T1000 (cell line): ENCODE data around the gene NELFE.
"Not testable (repeated sequence)": the region's sequence is repeated elsewhere in the genome, so short reads cannot be mapped to it uniquely, and the experiment has no call there.

Experiments
- DNase-seq: peaks from one replicate; lab custom pipeline; 2025; ENCODE audit warnings: mixed read lengths; lab: John Stamatoyannopoulos, UW

Gene NELFE

DNA sequence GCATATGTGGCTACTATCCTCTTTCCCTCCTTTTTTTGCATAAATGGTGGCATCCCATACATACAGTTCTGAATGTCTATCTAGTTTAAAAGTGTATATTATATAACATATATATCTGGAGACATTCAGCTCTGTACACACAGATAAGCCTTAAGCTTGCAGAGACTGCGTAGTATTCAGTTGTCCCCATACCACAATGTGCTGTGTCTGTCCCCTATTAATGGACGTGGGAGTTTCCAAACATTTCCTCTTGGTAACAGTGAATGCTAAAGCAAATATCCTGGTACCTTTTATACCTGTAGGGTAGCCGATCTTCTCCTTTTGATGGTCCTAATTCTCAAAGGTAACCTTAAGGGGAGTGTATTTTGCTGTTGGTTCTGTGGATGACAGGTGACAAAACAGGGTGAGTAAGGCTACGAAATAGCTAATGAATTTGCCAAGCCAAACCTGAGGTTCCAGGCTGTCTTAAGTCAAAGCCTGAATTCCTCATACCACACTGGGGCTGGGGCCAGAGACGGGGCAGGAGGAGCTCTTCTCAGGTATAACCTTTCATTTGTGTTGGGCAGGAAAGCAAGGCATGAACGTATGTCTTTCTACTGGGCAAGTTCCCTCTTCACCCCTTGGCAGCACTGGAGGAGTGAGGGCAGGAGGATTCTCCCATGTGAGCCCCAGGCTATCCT, 39.0 kb downstream of the NELFE start:
- DNase-seq = no peak

DNA sequence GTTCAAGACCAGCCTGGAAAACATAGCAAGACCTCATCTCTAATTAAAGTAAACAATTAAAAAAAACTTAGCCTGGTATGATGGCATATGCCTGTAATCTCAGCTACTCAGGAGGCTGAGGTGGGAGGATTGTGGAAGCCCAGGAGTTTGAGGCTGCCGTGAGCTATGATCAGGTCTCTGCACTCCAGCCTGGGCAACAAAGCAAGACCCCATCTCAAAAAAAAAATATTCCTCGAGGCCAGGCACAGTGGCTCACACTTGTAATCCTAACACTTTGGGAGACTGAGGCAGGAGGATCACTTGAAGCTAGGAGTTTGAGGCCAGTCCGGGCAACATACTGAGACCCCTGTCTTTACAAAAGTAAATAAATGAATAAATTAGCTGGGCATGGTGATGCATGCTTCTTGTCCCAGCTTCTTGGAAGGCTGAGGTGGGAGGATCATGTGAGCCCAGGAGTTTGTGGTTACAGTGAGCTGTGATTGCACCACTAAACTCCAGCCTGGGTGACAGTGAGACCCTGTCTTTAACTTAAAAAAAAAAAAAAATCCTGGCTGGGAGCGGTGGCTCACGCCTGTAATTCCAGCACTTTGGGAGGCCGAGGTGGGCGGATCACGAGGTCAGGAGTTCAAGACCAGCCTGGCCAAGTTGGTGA, 40.6 kb downstream of the NELFE start:
- no peak for DNase-seq

DNA sequence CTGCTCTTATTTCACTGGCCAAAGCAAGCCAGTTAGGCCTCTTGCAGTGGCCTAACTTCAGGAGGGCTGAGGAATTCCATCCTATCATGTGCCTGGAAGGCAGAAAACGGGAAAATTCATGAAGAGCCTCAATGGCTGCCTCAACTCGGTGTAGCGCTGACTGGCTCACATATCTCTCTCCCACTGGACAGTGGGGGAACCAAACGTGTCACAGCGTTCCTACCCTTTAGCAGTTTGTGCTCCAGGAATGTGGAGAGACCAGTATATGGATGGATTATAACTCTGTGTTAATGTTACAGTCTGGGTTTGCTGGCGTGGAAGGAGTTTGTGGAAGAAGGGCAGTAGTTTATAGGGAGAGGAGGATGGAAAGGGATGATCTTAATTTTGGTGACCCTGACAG, 43.0 kb downstream of the NELFE start:
- DNase-seq = no peak

DNA sequence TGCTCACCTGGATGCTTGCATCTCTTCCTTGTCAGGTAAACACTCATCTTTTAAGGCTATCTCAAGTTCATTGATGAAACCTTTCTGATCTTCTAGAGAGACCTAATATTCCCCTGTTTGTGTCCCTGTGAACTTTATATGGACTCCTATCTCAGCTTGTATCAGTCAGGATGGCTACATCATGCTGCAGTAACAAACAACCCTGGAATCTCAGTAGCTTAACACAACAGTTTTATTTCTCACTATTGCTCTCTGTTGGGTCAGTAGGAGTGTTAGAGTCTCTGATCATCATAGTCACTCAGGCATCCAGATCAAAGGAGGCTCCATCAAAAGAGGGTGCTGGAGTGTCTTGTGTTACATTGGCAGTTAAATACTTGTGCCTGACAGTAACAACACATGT, 43.4 kb downstream of the NELFE start:
- no peak for DNase-seq

DNA sequence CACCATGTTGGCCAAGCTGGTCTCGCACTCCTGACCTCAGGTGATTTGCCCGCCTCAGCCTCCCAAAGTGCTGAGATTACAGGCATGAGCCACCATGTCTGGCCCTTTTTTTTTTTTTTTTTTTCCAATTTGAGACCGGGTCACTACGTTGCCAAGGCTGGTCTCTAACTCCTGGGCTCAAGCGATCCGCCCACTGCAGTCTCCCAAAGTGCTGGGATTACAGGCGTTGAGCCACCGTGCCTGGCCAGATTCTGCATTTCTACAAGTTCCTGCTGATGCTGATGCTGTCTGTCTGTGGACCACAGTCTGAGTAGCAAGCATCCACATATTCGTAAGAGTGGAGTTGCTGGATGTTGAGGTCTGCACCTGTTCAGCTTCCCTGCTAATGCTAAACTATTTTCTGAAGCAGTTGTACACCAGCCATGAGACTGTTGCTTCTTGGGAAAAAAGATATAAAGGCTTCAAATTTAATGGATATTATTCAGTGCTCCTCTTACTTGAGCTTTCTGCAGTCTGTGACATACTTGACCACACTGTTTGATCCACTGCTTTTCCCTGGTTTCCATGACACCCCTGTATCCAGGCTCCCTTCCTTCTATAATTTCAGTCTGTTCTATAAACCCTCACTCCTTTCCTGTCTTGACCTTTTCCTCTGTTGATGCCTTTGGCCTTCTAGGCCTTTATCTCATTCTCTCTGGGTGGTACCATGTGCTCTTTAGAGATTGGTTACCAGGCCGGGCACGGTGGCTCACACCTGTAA, 46.8 kb downstream of the NELFE start:
- DNase-seq = no peak

DNA sequence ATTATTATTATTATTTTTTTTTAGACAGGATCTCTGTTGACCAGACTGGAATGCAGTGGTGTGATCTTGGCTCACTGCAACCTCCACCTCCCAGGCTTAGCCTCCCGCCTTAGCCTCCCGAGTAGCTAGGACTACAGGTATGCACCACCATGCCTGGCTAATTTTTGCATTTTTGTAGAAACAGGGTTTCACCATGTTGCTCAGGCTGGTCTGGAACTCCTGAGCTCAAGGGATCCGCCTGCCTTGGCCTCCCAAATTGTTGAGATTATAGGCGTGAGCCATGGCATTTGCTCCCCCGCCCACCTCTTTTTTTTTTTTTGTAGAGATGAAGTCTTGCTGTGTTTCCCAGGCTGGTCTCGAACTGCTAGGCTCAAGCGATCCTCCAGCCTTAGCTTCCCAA, 49.5 kb downstream of the NELFE start:
- not testable (repeated sequence) for DNase-seq

DNA sequence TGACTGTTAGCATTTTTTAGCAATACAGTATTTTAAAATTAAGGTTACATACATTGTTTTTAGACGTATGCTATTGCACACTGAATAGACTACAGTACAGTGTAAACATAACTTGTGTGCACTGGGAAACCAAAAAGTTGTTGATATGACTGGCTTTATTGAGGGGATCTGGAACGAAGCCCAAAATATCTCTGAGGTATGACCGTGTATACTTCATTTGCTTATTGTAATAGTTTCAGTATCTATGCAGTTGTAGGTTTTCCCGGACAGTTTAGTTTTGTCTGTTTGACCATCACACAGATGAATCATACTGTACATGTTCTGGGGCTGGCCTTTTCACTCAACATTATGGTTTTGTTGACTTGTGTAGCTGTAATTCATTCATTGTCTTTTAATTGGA, 50.0 kb downstream of the NELFE start:
- no peak for DNase-seq

DNA sequence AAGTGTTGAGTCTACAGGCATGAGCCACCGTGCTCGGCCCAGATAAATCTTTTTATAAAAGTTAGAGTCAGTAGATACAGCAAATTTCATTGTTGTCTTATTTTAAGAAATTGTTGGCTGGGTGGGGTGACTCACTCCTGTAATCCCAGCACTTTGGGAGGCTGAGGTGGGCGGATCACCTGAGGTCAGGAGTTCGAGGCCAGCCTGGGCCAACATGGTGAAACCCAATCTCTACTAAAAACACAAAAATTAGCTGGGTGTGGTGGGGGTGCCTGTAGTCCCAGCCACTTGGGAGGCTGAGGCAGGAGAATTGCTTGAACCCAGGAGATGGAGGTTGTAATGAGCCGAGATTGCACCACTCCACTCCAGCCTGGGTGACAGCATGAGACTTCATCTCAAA, 50.5 kb downstream of the NELFE start:
- not testable (repeated sequence) for DNase-seq

DNA sequence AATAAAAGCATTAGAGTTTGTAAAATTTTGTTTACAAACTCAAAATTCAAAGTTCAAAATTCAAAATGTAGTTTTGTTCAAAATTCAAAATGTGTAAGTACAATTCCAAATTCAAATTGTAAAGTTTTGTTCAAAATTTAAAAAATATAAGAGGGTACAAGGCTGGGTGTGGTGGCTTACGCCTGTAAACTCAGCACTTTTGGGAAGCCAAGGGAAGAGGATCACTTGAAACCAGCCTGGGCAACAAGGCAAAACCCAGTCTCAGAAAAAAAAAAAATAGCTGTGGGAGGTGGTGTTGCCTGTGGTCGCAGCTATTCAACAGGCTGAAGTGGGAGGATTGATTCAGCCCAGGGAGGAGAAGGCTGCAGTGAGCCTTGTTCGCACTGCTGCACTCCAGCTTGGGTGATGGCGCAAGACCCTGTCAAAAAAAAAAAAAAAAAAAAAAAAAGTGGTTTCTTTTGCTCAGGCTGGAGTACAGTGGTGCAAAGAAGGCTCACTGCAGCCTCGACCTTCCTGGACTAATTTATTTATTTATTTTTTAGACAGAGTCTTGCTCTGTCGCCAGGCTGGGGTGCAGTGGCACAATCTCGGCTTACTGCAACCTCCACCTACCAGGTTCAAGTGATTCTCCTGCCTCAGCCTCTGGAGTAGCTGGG, 51.5 kb downstream of the NELFE start:
- no peak for DNase-seq

DNA sequence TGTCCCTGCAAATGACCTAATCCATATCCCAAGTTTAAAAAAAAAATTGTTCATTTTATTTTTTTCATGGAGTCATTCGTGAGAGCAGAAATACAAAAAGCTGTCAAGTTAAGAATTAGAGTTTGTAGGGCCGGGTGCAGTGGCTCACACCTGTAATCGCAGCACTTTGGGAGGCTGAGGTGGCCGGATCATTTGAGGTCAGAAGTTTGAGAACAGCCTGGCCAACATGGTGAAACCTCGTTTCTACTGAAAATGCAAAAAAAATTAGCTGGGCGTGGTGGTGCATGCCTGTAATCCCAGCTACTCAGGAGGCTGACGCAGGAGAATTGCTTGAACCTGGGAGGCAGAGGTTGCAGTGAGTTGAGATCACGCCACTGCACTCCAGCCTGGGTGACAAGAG, 52.0 kb downstream of the NELFE start:
- not testable (repeated sequence) for DNase-seq

DNA sequence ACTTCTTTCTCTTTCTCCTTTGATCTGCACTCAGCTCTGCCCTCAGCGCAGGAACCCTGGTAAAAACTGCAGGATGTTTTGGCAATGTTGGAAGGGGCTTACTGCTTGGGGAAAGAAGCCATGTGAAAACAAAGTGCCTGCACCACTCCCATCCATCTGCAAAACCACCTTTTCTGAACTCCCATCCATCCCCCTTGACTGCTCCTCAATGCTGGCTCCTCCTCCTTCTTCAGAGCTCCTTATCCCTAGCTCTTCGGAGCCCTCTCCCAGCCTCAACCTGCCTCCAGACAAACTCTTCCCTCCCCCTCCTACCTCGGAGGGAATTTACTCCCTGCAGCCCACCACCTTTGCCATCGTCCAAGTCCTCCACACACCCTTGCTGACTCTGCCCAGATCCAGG, 52.6 kb downstream of the NELFE start:
- no peak for DNase-seq

DNA sequence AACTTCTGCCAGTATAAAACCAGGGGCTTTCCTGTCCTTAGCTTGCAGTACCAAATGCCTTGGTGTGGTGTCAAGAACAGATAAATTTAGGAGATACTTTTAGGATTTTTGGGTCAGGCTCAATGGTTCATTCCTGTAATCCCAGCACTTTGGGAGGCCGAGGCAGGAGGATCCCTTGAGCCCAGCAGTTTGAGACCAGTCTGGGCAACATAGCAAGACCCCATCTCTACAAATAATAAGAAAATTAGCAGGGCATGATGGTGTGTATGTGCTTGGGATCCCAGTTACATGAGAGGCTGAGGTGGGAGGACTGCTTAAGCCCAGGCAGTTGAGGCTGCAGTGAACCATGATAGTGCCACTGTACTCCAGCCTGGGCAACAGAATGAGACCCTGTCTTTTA, 53.7 kb downstream of the NELFE start:
- DNase-seq = no peak

DNA sequence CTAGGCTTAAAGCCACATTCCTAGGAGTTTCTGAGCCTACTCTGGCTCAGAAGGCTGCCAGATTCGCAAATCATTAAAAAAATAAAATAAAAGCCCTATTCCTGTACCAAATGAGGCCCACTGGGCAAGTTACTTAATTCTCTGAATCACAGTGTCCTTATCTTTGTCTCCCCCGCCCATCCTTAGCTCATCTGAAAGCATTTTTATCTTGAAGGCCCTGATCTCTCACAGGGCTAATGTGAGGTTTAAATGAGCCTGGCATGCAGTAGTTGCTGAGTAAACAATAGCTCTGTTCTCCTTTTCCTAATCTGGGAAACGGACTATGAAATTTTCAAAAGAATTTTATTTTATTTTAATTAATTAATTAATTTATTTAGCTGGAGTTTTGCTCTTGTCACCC, 54.8 kb downstream of the NELFE start:
- no peak for DNase-seq
